Activated T-helper 2 cell treated with anti-CD3 and anti-CD28 coated beads, Interferon-gamma antibody, Interleukin-2, Interleukin-4, amounts not matched to agents 10 μg/mL and 5 μg/mL and 100 μg/mL, durations not matched to agents 14 hours and 24 hours and 36 hours (primary cell): Measurements from ENCODE around the gene SOCS7. TPM values are rescaled to one million over a fixed set of nuclear protein-coding genes. Genes with fewer than 3 reads are reported as not detected.
A peak's percentile ranks its signal among the peaks of the same experiment; 100 is the strongest.

Experiments
- DNase-seq: peaks from one replicate; pipeline ENCODE4 v3.0.0; 2021; ENCODE audit warnings: low spot score
- H3K27ac Mint-ChIP-seq: one replicate; pipeline ENCODE4 v1.8.0; 2021; ENCODE audit warnings: mixed read lengths
- H3K27me3 Mint-ChIP-seq: one replicate; pipeline ENCODE4 v1.8.0; 2021; ENCODE audit warnings: low read depth, mixed read lengths
- H3K36me3 Mint-ChIP-seq: one replicate; pipeline ENCODE4 v1.8.0; 2021; ENCODE audit warnings: low read depth, mixed read lengths
- H3K4me1 Mint-ChIP-seq: one replicate; pipeline ENCODE4 v1.8.0; 2021; ENCODE audit warnings: low read depth, mixed read lengths
- H3K4me3 Mint-ChIP-seq: one replicate; pipeline ENCODE4 v1.8.0; 2021; ENCODE audit warnings: low read depth, mild to moderate bottlenecking, moderate library complexity, mixed read lengths
- H3K9me3 Mint-ChIP-seq: one replicate; pipeline ENCODE4 v1.8.0; 2021; ENCODE audit warnings: mixed read lengths
- intact Hi-C: fragments of 100-400 bp; cut with micrococcal nuclease; formaldehyde crosslinking; loops from one replicate; pipeline ENCODE4 v1.15.1; 2023
- total RNA-seq: library from RNA; stranded (reverse); gene quantifications from 2 replicates; pipeline ENCODE4 v1.2.3, GENCODE V29; 2022

The SOCS7 gene
- total RNA-seq, 1 donor from 2014 or later, result 25.9 TPM

DNA sequence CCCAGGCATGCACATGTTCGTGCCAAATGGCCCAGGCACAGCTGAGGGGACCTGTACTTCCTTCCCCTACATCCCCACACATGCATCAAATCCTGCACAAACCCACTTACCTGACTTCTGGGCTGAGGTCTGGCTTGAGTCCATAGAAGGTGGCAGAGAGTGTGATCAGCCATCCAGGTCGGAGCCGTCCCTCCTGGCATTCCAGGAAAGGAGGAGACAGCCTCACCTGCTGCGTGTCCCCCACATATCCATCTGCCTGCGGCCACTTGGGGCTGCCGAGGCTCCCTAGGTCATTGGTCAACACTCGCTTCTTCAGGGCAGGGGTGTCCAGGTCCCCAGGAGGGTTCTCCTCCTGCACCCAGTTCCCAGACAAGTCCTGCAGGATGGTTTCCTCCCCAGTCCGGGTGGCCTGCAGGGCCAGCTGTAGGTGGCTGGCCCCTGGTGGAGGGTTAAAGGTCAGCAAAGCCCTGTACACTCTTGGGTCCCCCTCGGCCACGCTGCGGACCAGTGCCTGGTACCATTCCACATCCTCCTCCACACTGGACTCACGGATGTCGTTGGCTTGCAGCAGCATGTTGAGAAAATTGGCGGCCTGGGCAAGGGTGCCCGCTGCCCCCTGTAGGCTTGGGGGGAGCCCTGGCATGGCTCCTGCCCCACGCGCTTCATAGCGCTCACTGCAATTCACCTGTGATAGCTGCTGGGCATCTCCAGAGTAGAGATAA, 8.6 kb upstream of the SOCS7 start:
- Mint-ChIP-seq H3K27me3 (peaks cover 9% of the 10 kb centered on the region), H3K4me3 (no peak overlapping the region), H3K36me3 (no peaks in the 10 kb centered on the region), H3K4me1 (no peaks in the 10 kb centered on the region), H3K27ac (no peak overlapping the region), H3K9me3 (no peaks in the 10 kb centered on the region)
- intact Hi-C loops, result loop anchor here (10.0 kb wide), 1 partner anchor 142 kb away; no protein-coding TSS in a partner anchor
- DNase-seq, result no peak

DNA sequence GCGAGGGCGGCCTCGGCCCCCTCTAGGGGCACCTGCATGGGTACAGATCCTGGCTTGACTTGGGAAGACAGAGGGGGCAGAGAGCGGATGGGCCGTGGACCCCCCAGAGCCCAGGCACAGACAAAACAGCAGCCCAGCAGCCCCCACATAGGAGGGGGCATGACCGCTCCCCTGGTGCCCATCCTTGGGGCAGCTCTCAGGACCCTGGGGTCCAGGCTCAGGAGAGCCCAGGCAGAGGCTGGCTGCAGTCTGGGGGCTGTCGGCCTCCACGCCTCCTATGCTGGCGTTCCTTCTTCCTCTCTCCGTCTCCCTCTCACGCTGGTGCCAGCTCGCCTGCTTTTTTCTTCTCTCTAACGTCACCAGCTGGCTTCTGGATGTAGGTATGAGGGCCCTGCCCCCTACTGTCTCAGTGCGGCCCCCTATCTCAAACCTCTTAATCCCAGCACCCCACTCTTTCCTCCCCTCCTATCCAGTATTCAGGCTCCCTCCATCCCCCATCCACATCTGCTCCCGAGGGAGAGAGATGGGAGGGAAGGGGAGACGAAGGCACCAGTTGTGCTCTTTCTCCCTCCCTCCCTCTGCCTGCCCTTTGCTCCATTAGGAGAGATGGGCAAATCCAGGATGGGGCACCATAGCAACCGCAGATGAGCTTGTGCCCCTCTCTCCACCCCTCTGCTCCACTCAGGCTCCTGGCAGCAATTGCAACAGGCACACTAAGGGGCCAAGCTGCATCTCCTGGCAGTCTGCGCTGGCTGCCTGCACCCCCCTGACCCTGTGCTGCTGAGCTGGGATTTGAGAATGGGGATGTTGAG, 7.8 kb upstream of the SOCS7 start, which contains the start of gene GPR179:
TSS of gene GPR179 (minus strand) at position 349 of the 812 bp plus-strand sequence. CDS start at position 182, 167 bp downstream.
- Mint-ChIP-seq H3K27ac (no peak within 1 kb of the TSS), H3K27me3 (peaks cover 8% of the 10 kb centered on the region), H3K9me3 (no peaks in the 10 kb centered on the region), H3K4me3 (no peak within 1 kb of the TSS), H3K36me3 (no peaks in the 10 kb centered on the region), H3K4me1 (peaks cover 1% of the 10 kb centered on the region)
- no peak for DNase-seq
- intact Hi-C loops, result loop anchor here (10.0 kb wide), 1 partner anchor 141 kb away; no protein-coding TSS in a partner anchor

DNA sequence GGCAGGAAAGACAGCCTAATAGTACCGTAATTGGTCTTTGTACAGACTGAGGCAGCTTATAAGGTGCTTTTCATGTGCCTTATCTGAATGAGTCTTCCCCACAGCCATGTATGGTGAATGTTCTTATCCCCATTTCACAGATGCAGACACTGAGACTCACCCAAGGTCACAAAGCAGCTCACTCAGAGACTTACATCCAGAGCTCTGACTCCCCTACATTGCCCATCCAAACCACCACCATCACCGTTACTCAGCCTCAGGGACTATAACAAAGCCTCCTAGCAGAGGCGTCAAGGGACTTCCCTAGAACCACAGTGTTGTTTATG, 7.3 kb upstream of the SOCS7 start:
- H3K9me3 Mint-ChIP-seq, result no peaks in the 10 kb centered on the region
- no peak overlapping the region for H3K27ac Mint-ChIP-seq
- no peak overlapping the region for H3K4me3 Mint-ChIP-seq
- peaks cover 7% of the 10 kb centered on the region for H3K4me1 Mint-ChIP-seq
- H3K36me3 Mint-ChIP-seq, result no peaks in the 10 kb centered on the region
- H3K27me3 Mint-ChIP-seq, result peaks cover 7% of the 10 kb centered on the region
- no peak for DNase-seq
- intact Hi-C loops, result loop anchor here (10.0 kb wide), 1 partner anchor 140 kb away; no protein-coding TSS in a partner anchor

DNA sequence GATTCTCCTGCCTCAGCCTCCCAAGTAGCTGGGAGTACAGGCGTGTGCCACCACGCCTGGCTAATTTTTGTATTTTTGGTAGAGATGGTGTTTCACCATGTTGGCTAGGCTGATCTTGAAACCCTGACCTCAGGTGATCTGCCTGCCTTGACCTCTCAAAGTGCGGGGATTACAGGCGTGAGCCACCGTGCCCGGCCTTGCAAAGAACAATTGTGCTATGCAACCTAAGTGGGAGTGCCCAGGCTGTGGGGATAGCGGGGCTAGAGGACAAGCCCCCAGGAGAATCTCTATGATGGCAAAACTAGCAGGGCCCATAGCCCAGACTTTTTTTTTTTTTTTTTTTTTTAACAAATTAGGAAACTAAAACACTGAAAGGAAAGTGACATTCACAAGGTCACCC, 5.9 kb upstream of the SOCS7 start:
- H3K4me1 Mint-ChIP-seq, result peaks cover 7% of the 10 kb centered on the region
- no peak for DNase-seq
- H3K27ac Mint-ChIP-seq, result no peak overlapping the region
- H3K27me3 Mint-ChIP-seq, result peaks cover 7% of the 10 kb centered on the region
- H3K36me3 Mint-ChIP-seq, result no peaks in the 10 kb centered on the region
- H3K9me3 Mint-ChIP-seq, result no peaks in the 10 kb centered on the region
- no peak overlapping the region for H3K4me3 Mint-ChIP-seq
- intact Hi-C loops, result loop anchor here (10.0 kb wide), 1 partner anchor 139 kb away; no protein-coding TSS in a partner anchor

DNA sequence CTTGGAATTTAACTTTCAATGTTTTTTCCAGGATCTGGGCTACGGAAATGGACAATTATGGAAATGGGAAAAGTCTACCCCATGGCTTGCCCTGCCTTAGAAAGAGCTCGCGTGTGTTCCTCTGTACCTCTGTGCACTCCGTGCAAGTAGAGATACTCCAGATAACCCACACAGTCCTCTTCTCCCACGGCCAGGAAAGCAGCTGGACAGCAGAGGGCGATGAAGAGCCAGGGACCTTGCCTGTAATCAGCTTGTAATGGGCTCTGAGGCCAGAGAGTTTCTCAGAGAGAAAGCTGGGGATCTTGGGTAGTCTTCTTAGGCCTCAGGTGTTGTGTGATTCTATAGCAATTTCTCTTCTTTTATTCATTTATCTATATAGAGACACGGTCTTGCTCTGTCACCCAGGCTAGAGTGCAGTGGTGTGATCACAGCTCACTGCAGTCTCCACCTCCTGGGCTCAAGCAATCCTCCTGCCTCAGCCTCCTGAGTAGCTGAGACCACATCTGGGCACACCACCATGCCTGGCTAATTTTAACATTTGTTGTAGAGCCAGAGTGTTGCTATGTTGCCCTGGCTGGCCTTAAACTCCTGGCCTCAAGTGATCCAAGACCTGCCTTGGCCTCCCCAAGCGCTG, 2.4 kb upstream of the SOCS7 start:
- Mint-ChIP-seq H3K4me3 (no peak overlapping the region), H3K27me3 (no peaks in the 10 kb centered on the region), H3K9me3 (no peaks in the 10 kb centered on the region), H3K36me3 (peaks cover 4% of the 10 kb centered on the region), H3K4me1 (peaks cover 21% of the 10 kb centered on the region), H3K27ac (no peak overlapping the region)
- intact Hi-C loops, result loop anchor here (1.0 to 10.0 kb wide), 2 partner anchors 65 to 136 kb away; no protein-coding TSS in a partner anchor
- DNase-seq, result peak; percentile 77

DNA sequence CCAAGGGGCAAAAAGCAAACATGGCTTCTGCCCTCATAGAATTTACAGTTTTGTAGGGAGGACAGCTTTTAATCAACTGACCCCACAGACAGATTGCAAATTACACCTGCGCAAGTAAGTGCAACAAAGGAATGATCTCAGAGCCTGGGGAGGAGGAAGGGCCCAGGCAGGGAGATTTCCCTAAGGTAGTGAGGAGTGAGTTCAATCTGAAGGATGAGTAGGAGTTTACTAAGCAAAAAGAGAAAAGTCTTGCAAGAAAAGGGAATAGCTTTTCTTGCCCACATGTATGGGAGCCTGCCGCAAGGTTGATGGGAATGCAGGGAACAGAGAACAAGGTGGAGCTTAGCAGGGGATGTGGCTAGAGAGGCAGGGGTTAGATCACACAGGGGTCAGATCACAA, 1.6 kb upstream of the SOCS7 start:
- peaks cover 29% of the 10 kb centered on the region for H3K4me1 Mint-ChIP-seq
- peaks cover 4% of the 10 kb centered on the region for H3K36me3 Mint-ChIP-seq
- no peaks in the 10 kb centered on the region for H3K9me3 Mint-ChIP-seq
- intact Hi-C loops, result no loop called here
- H3K27me3 Mint-ChIP-seq, result no peaks in the 10 kb centered on the region
- no peak overlapping the region for H3K4me3 Mint-ChIP-seq
- no peak for DNase-seq
- H3K27ac Mint-ChIP-seq, result no peak overlapping the region

DNA sequence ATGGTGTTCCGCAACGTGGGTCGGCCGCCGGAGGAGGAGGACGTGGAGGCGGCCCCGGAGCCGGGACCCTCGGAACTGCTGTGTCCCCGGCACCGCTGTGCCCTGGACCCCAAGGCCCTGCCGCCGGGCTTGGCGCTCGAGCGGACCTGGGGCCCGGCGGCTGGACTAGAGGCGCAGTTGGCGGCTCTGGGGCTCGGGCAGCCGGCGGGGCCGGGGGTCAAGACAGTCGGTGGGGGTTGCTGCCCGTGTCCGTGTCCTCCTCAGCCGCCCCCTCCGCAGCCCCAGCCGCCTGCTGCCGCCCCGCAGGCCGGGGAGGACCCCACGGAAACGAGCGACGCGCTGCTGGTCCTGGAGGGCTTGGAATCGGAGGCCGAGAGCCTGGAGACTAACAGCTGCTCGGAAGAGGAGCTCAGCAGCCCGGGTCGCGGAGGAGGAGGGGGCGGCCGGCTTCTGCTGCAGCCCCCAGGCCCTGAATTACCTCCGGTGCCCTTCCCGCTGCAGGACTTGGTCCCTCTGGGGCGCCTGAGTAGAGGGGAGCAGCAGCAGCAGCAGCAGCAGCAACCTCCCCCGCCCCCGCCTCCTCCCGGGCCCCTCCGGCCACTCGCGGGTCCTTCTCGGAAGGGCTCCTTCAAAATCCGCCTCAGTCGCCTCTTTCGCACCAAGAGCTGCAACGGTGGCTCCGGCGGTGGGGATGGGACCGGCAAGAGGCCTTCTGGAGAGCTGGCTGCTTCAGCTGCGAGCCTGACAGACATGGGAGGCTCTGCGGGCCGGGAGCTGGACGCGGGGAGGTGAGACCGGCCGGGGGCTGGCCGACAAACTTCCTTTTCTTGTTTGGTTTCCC, 821 bp downstream of the SOCS7 start:
- H3K36me3 Mint-ChIP-seq, result peaks cover 8% of the 10 kb centered on the region
- no peaks in the 10 kb centered on the region for H3K9me3 Mint-ChIP-seq
- intact Hi-C loops, result no loop called here
- peaks cover 40% of the 10 kb centered on the region for H3K4me1 Mint-ChIP-seq
- no peaks in the 10 kb centered on the region for H3K27me3 Mint-ChIP-seq
- H3K27ac Mint-ChIP-seq, result no peak overlapping the region
- DNase-seq, result peak; percentile 17
- H3K4me3 Mint-ChIP-seq, result peak overlapping the region; percentile 62

DNA sequence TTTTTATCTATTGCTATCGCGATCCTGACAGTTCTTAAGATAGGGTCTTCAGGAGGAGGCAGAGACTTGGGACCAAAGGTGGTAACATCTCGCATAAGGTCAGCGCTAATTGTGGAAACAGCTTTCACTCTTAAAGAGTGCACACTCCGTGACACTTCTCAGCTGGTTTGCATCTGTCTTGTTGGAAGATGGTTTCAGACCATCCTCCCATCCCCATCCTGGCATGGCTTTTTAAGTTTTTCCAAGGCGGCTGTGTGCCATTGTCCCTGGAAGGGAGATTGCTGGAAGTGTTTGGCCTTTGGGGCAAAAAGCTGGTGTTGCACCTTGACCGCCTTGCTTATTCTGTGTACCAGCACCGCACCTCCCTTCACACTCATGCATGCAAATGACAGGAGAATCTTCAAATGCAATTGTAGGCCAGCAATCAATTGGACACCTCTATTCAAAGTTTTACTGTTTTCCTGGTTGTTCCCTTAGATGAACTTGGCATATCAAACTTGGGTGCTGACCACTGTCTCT, 1.5 kb downstream of the SOCS7 start:
- Mint-ChIP-seq H3K4me1 (peaks cover 40% of the 10 kb centered on the region), H3K27me3 (no peaks in the 10 kb centered on the region), H3K36me3 (peaks cover 8% of the 10 kb centered on the region), H3K9me3 (no peaks in the 10 kb centered on the region), H3K27ac (no peak overlapping the region), H3K4me3 (peak overlapping the region; percentile 62)
- DNase-seq, result no peak
- intact Hi-C loops, result no loop called here

DNA sequence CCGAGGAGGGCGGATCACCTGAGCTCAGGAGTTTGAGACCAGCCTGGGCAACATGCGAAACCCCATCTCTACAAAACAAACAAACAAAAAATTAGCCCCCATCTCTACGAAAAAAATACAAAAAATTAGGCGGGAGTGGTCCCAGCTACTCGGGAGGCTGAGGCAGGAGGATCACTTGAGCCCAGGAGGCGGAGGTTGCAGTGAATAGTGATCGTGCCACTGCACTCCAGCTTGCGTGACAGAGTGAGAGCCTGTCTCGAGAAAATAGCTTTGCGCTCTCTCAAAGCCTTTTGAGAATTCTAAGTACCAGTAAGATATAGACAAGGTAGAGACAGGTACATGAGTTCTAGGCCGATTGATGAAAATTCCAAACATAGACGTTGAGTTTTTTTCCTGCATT, 2.0 kb downstream of the SOCS7 start:
- Mint-ChIP-seq H3K4me3 (peak overlapping the region; percentile 62), H3K4me1 (peaks cover 40% of the 10 kb centered on the region), H3K36me3 (peaks cover 8% of the 10 kb centered on the region), H3K27ac (no peak overlapping the region), H3K27me3 (no peaks in the 10 kb centered on the region), H3K9me3 (no peaks in the 10 kb centered on the region)
- no peak for DNase-seq
- intact Hi-C loops, result no loop called here

DNA sequence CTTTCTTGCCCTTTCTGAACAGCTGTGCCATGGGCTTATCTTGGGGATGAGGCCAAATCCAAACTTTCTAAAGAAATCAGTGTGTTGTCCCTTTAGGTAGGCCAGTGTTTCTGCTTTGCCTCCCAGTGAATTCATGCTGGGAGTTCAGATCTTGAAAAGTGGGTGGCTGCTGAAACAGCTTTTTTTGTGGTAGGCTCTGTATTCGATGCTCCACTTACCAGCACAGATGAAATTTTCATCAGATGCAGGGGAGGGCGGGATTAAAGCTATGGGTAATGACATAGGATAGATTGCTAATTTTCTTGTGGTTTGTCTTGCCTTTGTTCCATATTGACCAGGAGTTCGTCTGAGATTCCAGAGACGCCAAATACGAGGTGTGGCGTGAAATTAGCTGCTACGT, 2.8 kb downstream of the SOCS7 start:
- peaks cover 33% of the 10 kb centered on the region for H3K4me1 Mint-ChIP-seq
- H3K9me3 Mint-ChIP-seq, result no peaks in the 10 kb centered on the region
- DNase-seq, result no peak

DNA sequence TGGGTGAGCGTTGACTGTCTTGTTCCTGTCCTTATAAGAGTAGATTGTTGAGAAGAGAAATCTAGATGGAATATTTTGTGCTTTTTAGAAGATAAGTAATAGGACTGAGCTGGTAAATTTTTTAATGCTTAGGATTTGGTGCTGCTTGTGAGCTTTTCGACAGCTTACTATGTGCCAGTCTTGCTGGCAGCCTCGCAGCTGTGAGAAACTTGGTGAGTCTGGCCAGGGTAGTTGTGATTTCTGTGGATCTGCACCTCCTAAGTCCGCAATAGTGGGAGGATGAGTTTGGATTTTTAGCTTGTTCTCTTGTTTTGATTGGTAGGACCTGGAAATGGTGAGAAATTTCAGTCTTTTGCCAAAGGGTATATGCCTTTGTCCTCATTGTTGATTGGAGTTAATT, 3.6 kb downstream of the SOCS7 start:
- Mint-ChIP-seq H3K4me3 (no peak overlapping the region), H3K4me1 (peaks cover 33% of the 10 kb centered on the region), H3K27me3 (no peaks in the 10 kb centered on the region), H3K27ac (no peak overlapping the region), H3K36me3 (peaks cover 8% of the 10 kb centered on the region), H3K9me3 (no peaks in the 10 kb centered on the region)
- no peak for DNase-seq
- intact Hi-C loops, result no loop called here

More for the DNA sequence above, 2.8 kb downstream of the SOCS7 start:
- Mint-ChIP-seq H3K36me3 (peaks cover 8% of the 10 kb centered on the region), H3K27me3 (no peaks in the 10 kb centered on the region), H3K4me3 (peak overlapping the region; percentile 9), H3K27ac (no peak overlapping the region)
- intact Hi-C loops, result no loop called here
